Testis (tissue), 3 donors: ENCODE results near the gene PLEKHO2. TPM values are rescaled to one million over a fixed set of nuclear protein-coding genes. Genes with fewer than 3 reads are reported as not detected.

Experiments used
- DNase-seq: peaks from one replicate; pipeline ENCODE4 v3.0.0-alpha.2; 2019
- H3K27ac ChIP-seq, 2 donors: fragments of 200-600 bp; sonication (generic); one replicate each; pipeline ENCODE4 v1.5.1; 2019
- H3K27me3 ChIP-seq: fragments of 200-600 bp; sonication (generic); one replicate; pipeline ENCODE4 v1.5.1; 2019
- H3K36me3 ChIP-seq: fragments of 200-600 bp; sonication (generic); one replicate; pipeline ENCODE4 v1.5.1; 2017; ENCODE audit warnings: low read depth; ENCODE audit errors: missing control alignments
- H3K4me1 ChIP-seq: fragments of 200-600 bp; sonication (generic); one replicate; pipeline ENCODE4 v1.5.1; 2019
- H3K4me3 ChIP-seq, 2 donors: fragments of 200-600 bp; sonication (generic); one replicate each; pipeline ENCODE4 v1.5.1; 2017 to 2019
- H3K9me3 ChIP-seq: fragments of 200-600 bp; sonication (generic); one replicate; pipeline ENCODE4 v1.5.1; 2017
- POLR2A ChIP-seq: fragments of 450-650 bp; IDR thresholded peaks from one replicate; pipeline ENCODE4 v1.6.1; 2017; ENCODE audit warnings: antibody characterized with exemption, mild to moderate bottlenecking, moderate library complexity
- WGBS, 2 donors: methylation state at CpG; one replicate each; pipeline ENCODE4 v1.1.5; 2018; 5-methylcytosine and 5-hydroxymethylcytosine counted together
- intact Hi-C: fragments of 100-400 bp; cut with DNase I; formaldehyde crosslinking; loops from one replicate; pipeline ENCODE4 v1.15.1; 2023; ENCODE audit warnings: low total_unique reads
- polyA plus RNA-seq: library from polyadenylated mRNA; stranded (reverse); fragments of 350-450 nt; fragmentation: Illumina TruSeq; extraction: RNeasy Lipid Tissue Mini Kit (QIAGEN cat#74804); gene quantifications from one replicate; pipeline ENCODE4 v1.2.3, GENCODE V29; 2014; ENCODE audit warnings: low read depth, low replicate concordance; ENCODE audit not compliant: insufficient read depth
- total RNA-seq, 2 donors: library from RNA; depleted of rRNA; stranded (reverse); fragments of >200 nt; gene quantifications; one replicate each; pipeline ENCODE4 v1.2.3, GENCODE V29; 2016
- TF ChIP-seq, protein P1 (sequence below), 3 experiments: fragments of 450-650 bp in 2 of 3; fragments of 200-600 bp in 1 of 3; sonication (generic) in 1 of 3; IDR thresholded peaks; one replicate each; pipeline ENCODE4 v1.5.1; 2016 to 2019; ENCODE audit warnings: antibody characterized with exemption in 3 of 3, mild to moderate bottlenecking in 2 of 3, moderate library complexity in 1 of 3

The PLEKHO2 gene
- total and polyA plus RNA-seq, 3 donors from 2014 or later, result 17.2 to 28.9 (median 19.3) TPM

- intact Hi-C loops, result no loop called here
- Histone ChIP-seq H3K4me3 (no peak overlapping the region), H3K4me1 (peaks cover 16% of the 10 kb centered on the region), H3K9me3 (no peaks in the 10 kb centered on the region), H3K27ac (no peak overlapping the region), H3K27me3 (no peaks in the 10 kb centered on the region), H3K36me3 (no peaks in the 10 kb centered on the region)
- 39 to 47% methylated on average over 12 to 13 of the region's 13 CpGs for WGBS, 2 donors
- TF ChIP-seq, protein P1, sequence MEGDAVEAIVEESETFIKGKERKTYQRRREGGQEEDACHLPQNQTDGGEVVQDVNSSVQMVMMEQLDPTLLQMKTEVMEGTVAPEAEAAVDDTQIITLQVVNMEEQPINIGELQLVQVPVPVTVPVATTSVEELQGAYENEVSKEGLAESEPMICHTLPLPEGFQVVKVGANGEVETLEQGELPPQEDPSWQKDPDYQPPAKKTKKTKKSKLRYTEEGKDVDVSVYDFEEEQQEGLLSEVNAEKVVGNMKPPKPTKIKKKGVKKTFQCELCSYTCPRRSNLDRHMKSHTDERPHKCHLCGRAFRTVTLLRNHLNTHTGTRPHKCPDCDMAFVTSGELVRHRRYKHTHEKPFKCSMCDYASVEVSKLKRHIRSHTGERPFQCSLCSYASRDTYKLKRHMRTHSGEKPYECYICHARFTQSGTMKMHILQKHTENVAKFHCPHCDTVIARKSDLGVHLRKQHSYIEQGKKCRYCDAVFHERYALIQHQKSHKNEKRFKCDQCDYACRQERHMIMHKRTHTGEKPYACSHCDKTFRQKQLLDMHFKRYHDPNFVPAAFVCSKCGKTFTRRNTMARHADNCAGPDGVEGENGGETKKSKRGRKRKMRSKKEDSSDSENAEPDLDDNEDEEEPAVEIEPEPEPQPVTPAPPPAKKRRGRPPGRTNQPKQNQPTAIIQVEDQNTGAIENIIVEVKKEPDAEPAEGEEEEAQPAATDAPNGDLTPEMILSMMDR (IDR thresholded peaks at IDR 0.05), result no peak
- TF ChIP-seq POLR2A, result no peak
- no peak for DNase-seq
These were observed 74.0 kb downstream of the PLEKHO2 start for GRCh38 chr15:64915518-64916227.

- Histone ChIP-seq H3K9me3 (no peaks in the 10 kb centered on the region), H3K27me3 (no peaks in the 10 kb centered on the region), H3K4me1 (peaks cover 13% of the 10 kb centered on the region), H3K4me3 (no peak overlapping the region), H3K36me3 (no peaks in the 10 kb centered on the region), H3K27ac (no peak overlapping the region)
- TF ChIP-seq, protein P1 (IDR thresholded peaks at IDR 0.05), result no peak
- TF ChIP-seq POLR2A, result no peak
- DNase-seq, result no peak
- intact Hi-C loops, result no loop called here
- 62 to 78% methylated on average over 2 of the region's 2 CpGs for WGBS, 2 donors
These were observed 74.7 kb downstream of the PLEKHO2 start for GRCh38 chr15:64916365-64916764.

DNA sequence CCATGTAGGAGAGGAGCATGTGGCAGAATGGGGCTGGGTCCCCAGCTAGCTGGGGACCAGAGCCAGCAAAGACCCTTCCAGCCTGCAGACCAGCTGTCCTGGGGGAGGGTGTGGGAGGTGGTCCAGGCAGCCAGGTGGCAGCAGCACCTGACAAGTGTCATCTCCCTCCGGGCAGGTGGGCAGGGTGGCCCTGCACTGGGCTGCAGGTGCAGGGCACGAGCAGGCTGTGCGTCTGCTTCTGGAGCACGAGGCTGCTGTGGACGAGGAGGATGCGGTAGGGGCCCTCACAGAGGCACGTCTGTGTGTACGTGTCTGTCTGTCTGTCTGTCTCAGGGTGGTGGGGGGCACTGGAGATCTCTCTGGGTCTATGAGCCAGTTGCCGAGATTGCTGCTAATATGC, 75.5 kb downstream of the PLEKHO2 start:
- no peaks in the 10 kb centered on the region for H3K9me3 ChIP-seq
- H3K4me3 ChIP-seq, result no peak overlapping the region
- WGBS, 2 donors, result 89 to 100% methylated on average over 5 to 9 of the region's 9 CpGs
- H3K36me3 ChIP-seq, result no peaks in the 10 kb centered on the region
- TF ChIP-seq, protein P1 (IDR thresholded peaks at IDR 0.05), result no peak
- TF ChIP-seq POLR2A, result no peak
- no peak overlapping the region for H3K27ac ChIP-seq
- H3K27me3 ChIP-seq, result no peaks in the 10 kb centered on the region
- DNase-seq, result no peak
- intact Hi-C loops, result no loop called here
- peaks cover 16% of the 10 kb centered on the region for H3K4me1 ChIP-seq

Other genes with a start within 250 kb of the PLEKHO2 start
- gene RBPMS2, start 66.3 kb upstream of the PLEKHO2 start, total RNA-seq, result 1 to 10 TPM; 5.0 to 5.8 TPM
- 9.7 TPM for gene RBPMS2, start 66.3 kb upstream of the PLEKHO2 start, polyA plus RNA-seq
- gene PIF1, start 16.3 kb upstream of the PLEKHO2 start, total RNA-seq, result 10 to 100 TPM in 1 of 2 donors, 1 to 10 TPM in 1; 6.9 to 19.1 TPM
- gene PIF1, start 16.3 kb upstream of the PLEKHO2 start, polyA plus RNA-seq, result 3.4 TPM
- gene ANKDD1A, start 70.0 kb downstream of the PLEKHO2 start, total RNA-seq, result 10 to 100 TPM; 31.8 to 34.9 TPM
- 11.1 TPM for gene ANKDD1A, start 70.0 kb downstream of the PLEKHO2 start, polyA plus RNA-seq
- 10 to 100 TPM; 85.5 to 98.8 TPM for gene SPG21, start 148.0 kb downstream of the PLEKHO2 start, total RNA-seq
- gene SPG21, start 148.0 kb downstream of the PLEKHO2 start, polyA plus RNA-seq, result 76.2 TPM
- 10 to 100 TPM; 33.9 to 34.4 TPM for gene MTFMT, start 187.7 kb downstream of the PLEKHO2 start, total RNA-seq
- gene MTFMT, start 187.7 kb downstream of the PLEKHO2 start, polyA plus RNA-seq, result 12.1 TPM
- gene SLC51B, start 203.5 kb downstream of the PLEKHO2 start, total RNA-seq, result 1 to 10 TPM; 1.1 to 3.8 TPM
- gene SLC51B, start 203.5 kb downstream of the PLEKHO2 start, polyA plus RNA-seq, result 13.6 TPM
- gene RASL12, start 226.1 kb downstream of the PLEKHO2 start, total RNA-seq, result 10 to 100 TPM; 64.7 to 75.2 TPM
- gene RASL12, start 226.1 kb downstream of the PLEKHO2 start, polyA plus RNA-seq, result 43.9 TPM
- gene KBTBD13, start 234.8 kb downstream of the PLEKHO2 start, total RNA-seq, result 1 to 10 TPM; 2.4 to 3.4 TPM
- gene KBTBD13, start 234.8 kb downstream of the PLEKHO2 start, polyA plus RNA-seq, result 1.2 TPM